Thyroid gland (tissue), 4 donors: ENCODE results near the gene MARCHF9. TPM values are rescaled to one million over a fixed set of nuclear protein-coding genes. Genes with fewer than 3 reads are reported as not detected.

ENCODE experiments used
- DNase-seq, 2 donors: peaks; one replicate each; pipeline ENCODE4 v3.0.0-alpha.2; 2019
- H3K27ac ChIP-seq, 3 donors: fragments of 200-600 bp; sonication (generic); 1 replicate in 2 of 3; 2 replicates in 1 of 3; pipeline ENCODE4 v1.5.1; 2016 to 2019; ENCODE audit warnings: mild to moderate bottlenecking in 1 of 3, moderate library complexity in 1 of 3
- H3K27me3 ChIP-seq: fragments of 200-600 bp; sonication (generic); one replicate; pipeline ENCODE4 v1.5.1; 2019
- H3K36me3 ChIP-seq, 2 donors: fragments of 200-600 bp; sonication (generic); one replicate each; pipeline ENCODE4 v1.5.1; 2016 to 2019
- H3K4me1 ChIP-seq, 2 donors: fragments of 200-600 bp; sonication (generic); one replicate each; pipeline ENCODE4 v1.5.1; 2017 to 2019
- H3K4me3 ChIP-seq, 3 donors: fragments of 200-600 bp; sonication (generic); replicated peaks in 1 of 3; 1 replicate in 2 of 3; 2 replicates in 1 of 3; pipeline ENCODE4 v1.5.1; 2016; ENCODE audit warnings: mild to moderate bottlenecking in 1 of 3
- H3K9me3 ChIP-seq: fragments of 200-600 bp; sonication (generic); one replicate; pipeline ENCODE4 v1.5.1; 2017
- POLR2A ChIP-seq, 2 donors: fragments of 450-650 bp; IDR thresholded peaks; one replicate each; pipeline ENCODE4 v1.6.1; 2017; ENCODE audit warnings: antibody characterized with exemption in 2 of 2, mild to moderate bottlenecking in 2 of 2, moderate library complexity in 1 of 2
- WGBS, 2 donors: methylation state at CpG; one replicate each; pipeline ENCODE4 v1.1.5; 2017; 5-methylcytosine and 5-hydroxymethylcytosine counted together
- intact Hi-C: fragments of 100-400 bp; cut with DNase I; formaldehyde crosslinking; loops from one replicate; pipeline ENCODE4 v1.15.1; 2023
- total RNA-seq, 4 donors: library from RNA; depleted of rRNA; stranded (reverse); fragments of >200 nt; gene quantifications; one replicate each; pipeline ENCODE4 v1.2.3, GENCODE V29; 2016
- TF ChIP-seq, protein P1 (sequence below), 6 experiments: fragments of 200-600 bp in 3 of 6; fragments of 450-650 bp in 3 of 6; sonication (generic) in 3 of 6; IDR thresholded peaks; one replicate each; pipeline ENCODE4 v1.5.1; 2016 to 2019; ENCODE audit warnings: antibody characterized with exemption in 6 of 6, mild to moderate bottlenecking in 2 of 6, inconsistent platforms in 1 of 6, moderate library complexity in 1 of 6

The MARCHF9 gene
- total RNA-seq, 4 donors from 2014 or later = 17.5 to 25.1 (median 21.4) TPM

GRCh38 chr12:57751788-57752667 is 2.9 kb upstream of the MARCHF9 start, which contains the start of gene CDK4:
CDK4 (minus strand) TSS chr12:57752310; CDS start chr12:57751717, 593 bp downstream.
- Histone ChIP-seq H3K27ac (peak within 1 kb of the TSS; percentile 63 to 84 (median 84)), H3K9me3 (no peaks in the 10 kb centered on the region), H3K4me3 (peak within 1 kb of the TSS; percentile 2 to 71 (median 68)), H3K27me3 (no peaks in the 10 kb centered on the region), H3K36me3 (peaks cover 21 to 25% of the 10 kb centered on the region in 2 donors), H3K4me1 (peaks cover 22 to 39% of the 10 kb centered on the region in 2 donors)
- peak; percentile 31 to 85 for TF ChIP-seq POLR2A (IDR thresholded peaks at IDR 0.05)
- TF ChIP-seq, protein P1, sequence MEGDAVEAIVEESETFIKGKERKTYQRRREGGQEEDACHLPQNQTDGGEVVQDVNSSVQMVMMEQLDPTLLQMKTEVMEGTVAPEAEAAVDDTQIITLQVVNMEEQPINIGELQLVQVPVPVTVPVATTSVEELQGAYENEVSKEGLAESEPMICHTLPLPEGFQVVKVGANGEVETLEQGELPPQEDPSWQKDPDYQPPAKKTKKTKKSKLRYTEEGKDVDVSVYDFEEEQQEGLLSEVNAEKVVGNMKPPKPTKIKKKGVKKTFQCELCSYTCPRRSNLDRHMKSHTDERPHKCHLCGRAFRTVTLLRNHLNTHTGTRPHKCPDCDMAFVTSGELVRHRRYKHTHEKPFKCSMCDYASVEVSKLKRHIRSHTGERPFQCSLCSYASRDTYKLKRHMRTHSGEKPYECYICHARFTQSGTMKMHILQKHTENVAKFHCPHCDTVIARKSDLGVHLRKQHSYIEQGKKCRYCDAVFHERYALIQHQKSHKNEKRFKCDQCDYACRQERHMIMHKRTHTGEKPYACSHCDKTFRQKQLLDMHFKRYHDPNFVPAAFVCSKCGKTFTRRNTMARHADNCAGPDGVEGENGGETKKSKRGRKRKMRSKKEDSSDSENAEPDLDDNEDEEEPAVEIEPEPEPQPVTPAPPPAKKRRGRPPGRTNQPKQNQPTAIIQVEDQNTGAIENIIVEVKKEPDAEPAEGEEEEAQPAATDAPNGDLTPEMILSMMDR (IDR thresholded peaks at IDR 0.05) = peak in 1 of 6 experiments; percentile 21
- 0% methylated on average over 41 to 44 of the region's 58 CpGs for WGBS, 2 donors
- intact Hi-C loops = no loop called here
- peak; percentile 100 for DNase-seq

DNA sequence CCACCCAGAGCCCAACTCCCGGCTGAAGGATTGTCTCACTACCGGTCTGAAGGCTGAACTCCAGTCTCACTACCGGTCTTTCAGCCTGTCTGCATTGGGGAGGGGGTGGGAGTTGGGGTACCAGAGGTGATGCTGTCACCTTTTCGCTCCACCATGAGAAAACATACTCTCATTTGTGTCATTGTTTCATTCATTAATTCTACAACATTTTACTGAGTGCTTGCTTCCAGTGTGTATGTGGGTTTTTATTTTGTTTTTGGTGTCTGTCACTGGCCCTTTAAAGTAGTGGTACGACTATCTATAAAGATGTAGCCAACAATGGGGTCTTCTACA is 2.3 kb upstream of the MARCHF9 start:
- peaks cover 22 to 39% of the 10 kb centered on the region in 2 donors for H3K4me1 ChIP-seq
- no peak overlapping the region for H3K4me3 ChIP-seq
- intact Hi-C loops = no loop called here
- WGBS, 2 donors = 3 to 4% methylated on average over 4 to 5 of the region's 5 CpGs
- DNase-seq = no peak
- H3K27ac ChIP-seq = peak overlapping the region; percentile 3 to 37 (median 32)
- H3K36me3 ChIP-seq = peaks cover 14 to 19% of the 10 kb centered on the region in 2 donors
- H3K27me3 ChIP-seq = no peaks in the 10 kb centered on the region
- H3K9me3 ChIP-seq = no peaks in the 10 kb centered on the region
- TF ChIP-seq POLR2A (IDR thresholded peaks at IDR 0.05) = no peak
- TF ChIP-seq, protein P1 (IDR thresholded peaks at IDR 0.05) = no peak

GRCh38 chr12:57753756-57754337 is 1.1 kb upstream of the MARCHF9 start:
- Histone ChIP-seq H3K4me3 (peak overlapping the region in 1 of 3 donors; percentile 79), H3K4me1 (peaks cover 22 to 39% of the 10 kb centered on the region in 2 donors), H3K27me3 (no peaks in the 10 kb centered on the region), H3K36me3 (peaks cover 10 to 15% of the 10 kb centered on the region in 2 donors), H3K9me3 (no peaks in the 10 kb centered on the region), H3K27ac (peak overlapping the region in 2 of 3 donors; percentile 17 to 74)
- WGBS, 2 donors = 40 to 46% methylated on average over 1 of the region's 1 CpG
- intact Hi-C loops = no loop called here
- no peak for DNase-seq
- TF ChIP-seq POLR2A (IDR thresholded peaks at IDR 0.05) = no peak
- TF ChIP-seq, protein P1 (IDR thresholded peaks at IDR 0.05) = no peak

DNA sequence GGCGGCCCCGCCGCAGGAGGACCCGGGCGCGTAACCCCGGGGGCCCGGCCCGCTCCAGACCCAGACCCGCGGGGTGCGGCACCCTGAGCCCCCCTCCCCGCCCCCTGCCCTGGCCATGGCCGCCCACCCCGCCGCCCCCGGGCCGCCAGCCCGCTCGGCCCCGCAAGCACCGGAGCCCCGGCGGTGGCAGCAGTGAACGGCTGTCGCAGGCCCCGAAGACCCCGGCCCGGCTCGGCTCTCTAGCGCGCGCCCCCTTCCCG is 221 bp downstream of the MARCHF9 start:
- Histone ChIP-seq H3K27me3 (no peaks in the 10 kb centered on the region), H3K36me3 (peaks cover 10 to 11% of the 10 kb centered on the region in 2 donors), H3K27ac (peak overlapping the region; percentile 35 to 74 (median 46)), H3K4me1 (peaks cover 22 to 39% of the 10 kb centered on the region in 2 donors), H3K9me3 (no peaks in the 10 kb centered on the region), H3K4me3 (peak overlapping the region in 1 of 3 donors; percentile 79)
- no CpG with 5 or more reads among the region's 34 CpGs for WGBS, 2 donors
- no peak for DNase-seq
- TF ChIP-seq, protein P1 (IDR thresholded peaks at IDR 0.05) = no peak
- no peak for TF ChIP-seq POLR2A (IDR thresholded peaks at IDR 0.05)
- intact Hi-C loops = no loop called here
